ENCODE data around the gene HOXB3.

The HOXB3 gene

GRCh38 chr17:48625495-48626244, 35.6 kb upstream of the HOXB3 start:
- DNase-seq (ENCODE audit: low read depth), result no peak

GRCh38 chr17:48624544-48625494, 34.8 kb upstream of the HOXB3 start:
- no peak for DNase-seq (ENCODE audit: low read depth)

- no peak for DNase-seq (ENCODE audit: low read depth)
These were observed 34.1 kb upstream of the HOXB3 start for GRCh38 chr17:48624118-48624517.

GRCh38 chr17:48623583-48623982, 33.5 kb upstream of the HOXB3 start:
- DNase-seq (ENCODE audit: low read depth), result no peak

- no peak for DNase-seq (ENCODE audit: low read depth)
These were observed 32.8 kb upstream of the HOXB3 start for GRCh38 chr17:48622857-48623256.

GRCh38 chr17:48621410-48622392, 31.7 kb upstream of the HOXB3 start:
- DNase-seq (ENCODE audit: low read depth), result no peak

GRCh38 chr17:48620461-48621139, 30.6 kb upstream of the HOXB3 start:
- DNase-seq (ENCODE audit: low read depth), result no peak

- DNase-seq (ENCODE audit: low read depth), result no peak
These were observed 29.9 kb upstream of the HOXB3 start for GRCh38 chr17:48619826-48620449.

GRCh38 chr17:48618256-48618896, 28.3 kb upstream of the HOXB3 start:
- peak; percentile 59 for DNase-seq (ENCODE audit: low read depth)

- DNase-seq (ENCODE audit: low read depth), result no peak
These were observed 27.6 kb upstream of the HOXB3 start for GRCh38 chr17:48617471-48618255.

GRCh38 chr17:48616717-48617470, 26.9 kb upstream of the HOXB3 start:
- DNase-seq (ENCODE audit: low read depth), result no peak

- DNase-seq (ENCODE audit: low read depth), result no peak
These were observed 26.1 kb upstream of the HOXB3 start for GRCh38 chr17:48615963-48616716.

GRCh38 chr17:48615047-48615962, 25.3 kb upstream of the HOXB3 start, which contains the start of gene HOXB8:
Gene HOXB8 (minus strand): TSS chr17:48615292. CDS start chr17:48614704, 588 bp downstream.
- no peak for DNase-seq (ENCODE audit: low read depth)

- DNase-seq (ENCODE audit: low read depth), result no peak
These were observed 24.0 kb upstream of the HOXB3 start for GRCh38 chr17:48613862-48614694.

GRCh38 chr17:48612854-48613691, 23.0 kb upstream of the HOXB3 start:
- DNase-seq (ENCODE audit: low read depth), result no peak

Data from stimulated activated CD8-positive, alpha-beta memory T cell treated with anti-CD3 and anti-CD28 coated beads, Interleukin-12 subunit alpha, Interleukin-12 subunit beta, amount 100 ng/mL, for 4 hours (primary cell).